GM18861 (cell line): ENCODE data around the gene WT1.
"Not testable (repeated sequence)": the region's sequence is repeated elsewhere in the genome, so short reads cannot be mapped to it uniquely, and the experiment has no call there.

Source experiments
- ATAC-seq: cut with Tn5 transposase; IDR thresholded peaks from one replicate; pipeline ENCODE4 v1.9.1; 2021; ENCODE audit not compliant: unreplicated experiment

WT1 gene

GRCh38 chr11:32435511-32435941, at the start of gene WT1:
WT1 (minus strand) TSS chr11:32435539.
- no peak for ATAC-seq

DNA sequence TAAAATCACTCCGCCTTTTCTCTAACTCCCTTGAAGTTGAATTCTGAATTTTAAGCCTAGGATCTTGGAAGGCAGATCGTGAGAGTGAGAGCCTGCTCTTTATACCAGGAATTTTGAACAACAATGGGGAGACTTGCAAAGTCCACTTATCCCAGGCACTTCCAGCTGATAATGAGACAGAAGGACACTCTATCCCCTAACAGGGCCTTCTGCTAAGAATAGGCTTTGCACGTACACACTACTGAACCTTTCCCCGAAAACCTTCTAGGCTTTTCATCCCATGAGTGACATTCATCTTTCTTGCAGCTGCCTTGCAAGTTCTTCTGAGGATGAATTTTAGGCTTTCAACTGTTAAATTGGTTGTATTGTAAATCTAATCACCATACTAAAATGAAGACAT, 44.0 kb upstream of the WT1 start:
- ATAC-seq, result no peak

DNA sequence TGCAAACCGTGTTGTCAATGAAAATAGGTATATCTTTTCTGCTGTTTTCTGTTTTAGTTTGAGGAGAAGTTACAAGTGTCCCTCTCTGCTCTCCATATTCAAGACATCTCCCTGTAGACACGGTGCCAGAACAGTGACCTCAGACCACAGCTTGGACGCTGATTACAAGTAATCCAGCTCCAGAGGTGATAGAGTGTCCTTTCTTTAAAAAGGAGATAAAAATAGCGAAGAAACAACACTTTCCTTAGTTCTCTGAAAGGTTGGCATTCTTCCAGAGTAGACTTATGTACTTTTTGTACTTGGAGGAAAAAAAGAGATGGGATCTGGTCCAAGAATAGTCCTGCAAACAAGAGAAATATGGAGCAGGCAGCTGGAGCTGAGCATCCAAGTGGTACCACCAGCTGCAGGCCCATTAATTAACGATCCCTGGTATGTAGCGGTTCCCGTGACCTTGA, 43.0 kb upstream of the WT1 start:
- no peak for ATAC-seq

GRCh38 chr11:32473282-32473909, 38.1 kb upstream of the WT1 start:
- ATAC-seq, result no peak

GRCh38 chr11:32472226-32472625, 36.9 kb upstream of the WT1 start:
- no peak for ATAC-seq

- ATAC-seq, result not testable (repeated sequence)
Observed at GRCh38 chr11:32471544-32471943, 36.2 kb upstream of the WT1 start.

DNA sequence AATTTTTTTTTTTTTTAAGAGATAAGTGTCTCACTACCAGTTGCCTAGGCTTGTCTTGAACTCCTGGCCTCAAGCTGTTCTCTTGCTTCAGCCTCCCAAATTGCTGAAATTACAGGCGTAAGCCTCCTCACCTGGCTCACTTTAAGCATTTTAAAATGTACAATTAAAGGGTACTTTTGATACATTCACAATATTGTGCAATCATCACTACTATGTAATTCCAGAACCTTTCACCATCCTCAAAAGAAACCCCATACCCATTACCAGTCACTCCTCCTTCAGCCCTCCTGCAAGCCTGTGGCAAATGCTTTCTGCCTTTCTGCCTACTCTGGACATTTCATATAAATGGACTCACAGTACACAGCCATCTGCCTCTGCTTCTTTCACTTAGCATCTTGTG, 34.5 kb upstream of the WT1 start:
- ATAC-seq, result no peak

DNA sequence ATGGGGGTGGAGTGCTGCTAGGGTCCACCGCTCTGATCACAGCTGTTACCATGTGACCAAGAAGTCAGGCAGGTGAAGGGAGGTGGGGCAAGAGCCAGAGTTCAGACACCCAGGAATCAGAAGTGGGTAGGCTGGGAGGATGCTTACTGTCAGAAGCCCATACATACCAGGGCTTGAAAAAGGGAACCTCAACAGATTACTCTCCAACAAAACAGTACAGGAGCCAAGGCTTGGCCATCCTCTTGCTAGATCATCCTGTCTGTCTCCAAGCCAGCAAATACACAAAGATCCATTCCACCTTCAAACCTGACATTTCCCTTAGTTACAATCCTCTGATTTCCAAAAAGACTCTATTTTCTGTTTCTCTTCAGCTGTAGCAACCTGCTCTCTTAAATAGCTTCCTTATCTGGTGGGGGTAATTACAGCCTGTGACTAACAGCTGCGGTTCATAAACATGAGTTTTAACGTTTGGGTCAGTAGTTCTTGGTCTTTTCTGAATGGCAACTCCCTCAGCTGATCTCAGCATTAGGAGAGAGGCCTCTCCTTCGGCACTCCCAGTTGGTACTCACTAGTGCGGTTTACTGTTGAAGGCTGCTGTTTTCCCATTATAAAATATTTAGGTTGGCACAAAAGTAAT, 31.1 kb upstream of the WT1 start:
- ATAC-seq, result no peak

GRCh38 chr11:32464078-32464477, 28.7 kb upstream of the WT1 start:
- ATAC-seq, result no peak

GRCh38 chr11:32462011-32462690, 26.8 kb upstream of the WT1 start:
- ATAC-seq, result no peak

DNA sequence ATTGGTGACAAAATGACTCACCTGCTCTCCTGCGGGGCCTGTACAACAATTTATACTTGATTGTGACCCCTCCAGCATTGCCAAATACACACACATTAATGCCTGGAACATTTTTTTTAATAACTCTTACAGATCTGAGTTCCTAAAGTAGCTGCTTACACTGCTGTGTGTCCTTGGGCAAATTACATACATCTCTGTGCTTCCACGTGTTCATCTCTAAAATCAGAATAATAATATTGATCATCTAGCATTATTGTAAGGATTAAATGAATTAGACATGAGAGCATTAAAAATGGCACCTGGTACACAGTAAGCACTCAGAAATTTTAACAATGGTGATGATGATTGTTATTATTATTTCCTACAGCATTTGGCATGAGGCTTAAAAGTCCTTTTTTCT, 21.5 kb upstream of the WT1 start:
- no peak for ATAC-seq

GRCh38 chr11:32454993-32455392, 19.7 kb upstream of the WT1 start:
- no peak for ATAC-seq

- no peak for ATAC-seq
Observed at GRCh38 chr11:32451808-32452207, 16.5 kb upstream of the WT1 start.

DNA sequence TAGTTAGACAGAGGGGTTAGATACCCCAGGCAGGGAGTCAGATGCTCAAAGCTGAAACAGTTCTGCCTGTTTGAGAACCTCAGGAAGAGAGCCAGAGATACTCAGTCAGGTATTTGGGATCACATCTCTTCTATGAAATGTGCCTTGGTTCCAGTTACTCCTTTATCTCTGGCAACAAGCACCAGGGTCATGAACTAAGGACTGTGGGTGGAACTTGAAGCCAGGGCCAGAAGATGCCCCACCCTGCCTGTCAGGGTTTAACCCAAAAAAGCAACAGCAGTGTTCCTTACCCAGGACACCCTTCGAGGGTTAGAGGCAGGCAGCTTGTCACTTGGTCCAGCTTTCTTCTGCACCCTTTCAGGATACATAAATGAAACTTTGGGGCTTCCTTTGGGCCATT, 15.0 kb upstream of the WT1 start:
- ATAC-seq, result no peak

DNA sequence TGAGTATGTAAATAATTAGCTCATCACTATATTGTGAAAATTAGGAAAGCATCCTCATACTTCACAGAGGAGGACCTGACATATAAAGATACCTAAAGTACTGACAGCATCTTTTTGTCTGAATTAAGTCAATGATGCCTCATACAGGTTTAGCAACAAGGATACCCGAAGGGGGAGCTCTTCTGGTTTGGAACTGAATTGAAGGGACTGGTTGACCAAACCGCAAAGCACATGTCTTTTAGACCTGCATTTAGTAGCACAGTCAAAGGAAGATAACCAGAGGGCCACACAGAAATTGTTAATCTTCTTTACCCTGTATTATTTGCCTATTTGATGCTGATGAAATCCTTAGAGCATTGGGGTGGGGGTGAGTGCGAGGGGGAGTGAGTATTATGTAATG, 12.9 kb upstream of the WT1 start:
- no peak for ATAC-seq

DNA sequence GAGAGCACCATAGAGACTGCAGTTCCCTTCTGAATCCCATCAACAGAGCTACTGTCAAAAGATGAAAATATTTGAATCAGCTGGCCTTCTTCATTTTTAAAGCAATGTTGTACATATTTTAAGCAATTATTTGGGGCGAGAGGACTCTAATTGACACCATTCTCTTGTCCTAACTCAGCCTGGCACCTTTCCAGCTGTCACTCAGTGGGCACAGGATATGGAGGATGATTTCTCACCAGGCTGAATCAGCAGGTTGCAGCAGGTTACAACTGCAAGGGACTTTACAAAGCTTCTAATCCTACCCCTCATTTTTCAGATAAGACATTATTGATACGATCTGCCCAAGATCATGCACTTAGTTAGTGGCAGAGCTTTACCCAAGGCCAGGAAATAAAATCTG, 11.9 kb upstream of the WT1 start:
- no peak for ATAC-seq

- ATAC-seq, result no peak
Observed at GRCh38 chr11:32446227-32446626, 10.9 kb upstream of the WT1 start.

DNA sequence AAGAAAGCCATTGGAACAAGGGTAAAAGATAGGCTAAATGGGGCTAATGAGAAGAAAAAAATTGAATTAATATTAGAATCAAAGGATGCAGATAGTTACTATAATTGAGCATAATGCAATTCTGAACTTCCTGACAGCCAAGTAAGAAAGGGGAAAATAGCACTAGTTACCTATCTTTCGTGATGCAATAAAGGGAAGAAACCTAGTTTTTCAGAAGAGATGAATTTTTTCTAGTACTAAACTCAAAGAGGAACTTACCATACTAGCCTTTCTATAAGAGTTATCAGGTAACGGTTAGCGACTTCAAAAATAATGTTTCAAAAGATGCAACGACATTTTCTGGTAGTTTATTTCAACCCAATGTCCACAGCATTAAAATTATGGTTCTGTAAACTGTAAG, 8.8 kb upstream of the WT1 start:
- ATAC-seq, result no peak

DNA sequence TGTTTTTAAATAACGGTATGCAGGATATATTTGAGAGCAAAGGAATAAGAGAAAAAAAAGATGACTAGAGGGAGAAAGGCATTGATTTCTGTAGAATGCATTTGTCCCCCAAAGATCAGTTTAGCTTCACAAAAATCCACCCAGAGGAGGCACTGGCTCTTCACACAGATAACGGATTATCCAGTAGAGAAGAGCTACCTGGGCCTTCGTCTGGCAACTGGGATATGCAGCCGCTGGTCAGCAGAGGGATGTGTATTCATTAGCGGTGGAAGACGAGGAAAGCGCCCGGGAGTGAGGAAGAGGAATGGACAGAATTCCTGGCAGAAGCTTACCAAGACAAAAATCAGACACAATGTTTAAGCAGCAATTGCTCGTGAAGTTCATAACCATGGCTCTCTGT, 5.6 kb upstream of the WT1 start:
- ATAC-seq, result no peak

DNA sequence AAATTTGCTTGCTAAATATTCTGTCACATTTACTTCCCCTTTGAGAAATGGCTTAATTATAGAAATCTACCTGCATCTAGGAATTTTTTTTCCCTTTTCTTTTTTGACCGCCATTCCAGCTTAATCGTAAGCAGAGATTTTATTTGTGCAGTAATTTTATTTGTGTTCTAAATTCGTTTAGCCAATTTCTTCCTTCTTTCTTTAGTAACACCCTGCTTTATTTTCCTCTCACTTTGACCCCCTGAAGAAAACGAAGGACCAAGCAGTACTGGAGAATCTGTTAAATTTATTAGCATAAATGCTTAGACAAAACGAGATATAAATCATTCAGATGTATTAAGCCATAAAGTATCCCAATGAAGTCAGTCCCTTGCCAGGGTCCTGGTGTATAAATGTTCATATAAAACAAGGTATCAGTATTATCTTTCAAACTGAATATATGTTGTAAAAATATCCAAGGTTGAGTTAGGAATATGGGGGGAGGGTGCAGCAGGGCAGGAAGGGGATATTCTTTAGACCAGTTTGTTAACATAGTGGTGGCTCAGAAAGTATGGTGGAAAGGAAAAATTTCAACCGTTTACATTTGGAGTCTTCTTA, 5.1 kb upstream of the WT1 start:
- no peak for ATAC-seq

GRCh38 chr11:32439501-32440210, 4.3 kb upstream of the WT1 start:
- no peak for ATAC-seq
